CD4-positive, alpha-beta T cell treated with Interleukin-17A for 1 hour (primary cell): ENCODE results near the gene FBLIM1.

Experiments
- DNase-seq: peaks from one replicate; pipeline ENCODE4 v3.0.0-alpha.2; 2020

FBLIM1 gene, protein sequence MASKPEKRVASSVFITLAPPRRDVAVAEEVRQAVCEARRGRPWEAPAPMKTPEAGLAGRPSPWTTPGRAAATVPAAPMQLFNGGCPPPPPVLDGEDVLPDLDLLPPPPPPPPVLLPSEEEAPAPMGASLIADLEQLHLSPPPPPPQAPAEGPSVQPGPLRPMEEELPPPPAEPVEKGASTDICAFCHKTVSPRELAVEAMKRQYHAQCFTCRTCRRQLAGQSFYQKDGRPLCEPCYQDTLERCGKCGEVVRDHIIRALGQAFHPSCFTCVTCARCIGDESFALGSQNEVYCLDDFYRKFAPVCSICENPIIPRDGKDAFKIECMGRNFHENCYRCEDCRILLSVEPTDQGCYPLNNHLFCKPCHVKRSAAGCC

DNA sequence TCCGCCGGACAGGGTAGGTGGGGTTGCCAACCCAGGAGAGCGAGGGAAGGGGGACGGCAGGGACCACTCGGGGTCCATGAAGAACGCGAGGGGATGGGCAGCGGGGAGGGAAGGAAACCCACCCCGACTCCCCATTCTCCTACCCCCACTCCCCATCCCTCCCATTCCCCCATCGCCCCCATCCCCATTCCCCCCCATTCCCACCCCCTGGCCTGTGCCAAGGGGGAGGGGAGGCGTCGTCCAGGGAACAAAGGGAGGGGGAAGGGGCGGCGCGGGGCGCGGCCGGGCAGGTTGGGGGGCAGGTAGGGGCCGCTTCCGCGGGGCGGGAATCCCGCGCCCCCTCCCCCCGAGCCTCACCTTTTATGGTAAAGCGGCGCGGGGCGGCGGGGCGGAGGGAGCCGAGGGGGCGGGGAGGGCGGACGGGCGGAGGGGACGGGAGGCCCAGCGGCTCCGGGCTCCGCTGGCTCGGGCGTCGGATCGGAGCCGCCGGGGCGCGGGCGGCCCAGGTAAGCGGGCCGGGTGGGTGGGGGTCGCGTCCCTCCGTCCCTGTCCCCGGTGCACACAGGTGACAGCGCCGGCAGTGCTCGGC is at the start of gene FBLIM1:
TSS of gene FBLIM1 (plus strand) at position 453 of the 589 bp plus-strand sequence. CDS start 6,189 bp downstream, outside the sequence.
- DNase-seq: no peak

DNA sequence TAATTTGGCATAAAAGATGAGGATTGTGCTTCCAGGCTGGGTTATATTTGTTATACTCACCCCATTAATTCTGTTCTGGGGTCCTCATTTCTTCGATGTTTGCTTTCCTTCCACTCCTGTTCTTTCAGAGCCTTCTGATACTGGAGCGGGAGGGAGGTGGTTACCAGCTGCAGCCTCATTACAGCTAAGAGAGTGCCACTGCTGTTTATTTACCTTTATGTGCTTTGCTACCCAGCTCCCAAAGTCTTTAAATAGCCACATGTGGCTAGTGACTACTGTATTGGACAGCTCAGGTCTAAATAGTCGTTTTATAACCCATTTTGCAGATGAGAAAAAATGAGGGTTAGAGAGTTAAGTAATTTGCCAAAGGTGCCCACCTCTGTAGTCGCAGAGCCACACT is 49.4 kb upstream of the FBLIM1 start:
- DNase-seq: no peak

DNA sequence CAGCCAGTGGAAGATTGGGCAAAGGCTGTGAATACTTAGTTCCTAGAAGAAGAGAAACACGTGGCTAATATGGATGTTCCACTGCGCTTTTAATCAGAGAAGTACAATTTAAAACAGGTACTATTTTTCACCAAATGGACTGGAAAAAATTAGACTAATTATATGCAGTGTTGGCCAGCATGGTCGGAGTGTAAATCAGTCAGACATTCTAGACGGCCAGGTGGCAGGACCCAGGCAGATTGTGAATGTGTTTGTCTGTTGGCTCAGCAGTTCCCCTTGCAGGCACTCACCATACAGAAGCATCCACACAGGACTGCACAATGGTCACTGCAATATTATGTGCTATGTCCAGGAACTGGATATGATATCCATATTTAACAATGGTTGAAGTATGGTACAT is 46.4 kb upstream of the FBLIM1 start:
- DNase-seq: no peak

DNA sequence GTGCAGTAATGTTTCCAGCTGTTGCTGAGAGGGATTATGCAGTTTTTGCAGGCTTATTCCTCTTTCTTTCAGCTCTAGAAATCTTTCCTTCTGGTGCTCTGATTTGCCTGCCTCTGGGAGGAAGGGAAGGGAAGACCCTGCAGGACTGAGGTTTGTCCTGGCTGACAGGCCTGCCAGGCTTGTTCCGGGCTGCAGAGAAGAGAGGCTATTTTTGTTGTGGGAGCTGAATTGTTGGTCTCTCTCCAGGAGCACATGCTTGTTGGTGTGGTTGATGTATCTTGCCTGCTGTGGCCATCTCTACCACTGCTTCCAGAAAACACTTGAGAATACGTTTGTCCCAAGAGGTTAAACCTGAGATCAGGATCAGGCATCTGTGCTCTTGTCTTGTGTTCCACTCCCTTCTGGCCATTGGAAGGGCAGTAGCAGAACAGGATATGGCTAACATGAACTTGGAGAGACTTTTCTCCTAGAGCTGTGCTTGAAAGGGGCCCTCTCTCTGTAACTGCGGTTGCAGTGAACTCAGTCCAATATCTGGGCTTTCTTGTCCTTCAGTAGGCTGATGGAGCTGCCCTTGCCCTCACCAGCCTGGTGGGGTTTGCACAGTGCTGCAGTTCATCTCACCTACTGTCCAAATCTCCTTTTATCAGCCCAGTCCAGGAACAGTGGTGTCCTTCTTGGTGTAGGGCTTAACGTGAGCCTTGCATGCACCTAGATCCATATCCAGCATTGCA is 44.0 kb upstream of the FBLIM1 start:
- no peak for DNase-seq

DNA sequence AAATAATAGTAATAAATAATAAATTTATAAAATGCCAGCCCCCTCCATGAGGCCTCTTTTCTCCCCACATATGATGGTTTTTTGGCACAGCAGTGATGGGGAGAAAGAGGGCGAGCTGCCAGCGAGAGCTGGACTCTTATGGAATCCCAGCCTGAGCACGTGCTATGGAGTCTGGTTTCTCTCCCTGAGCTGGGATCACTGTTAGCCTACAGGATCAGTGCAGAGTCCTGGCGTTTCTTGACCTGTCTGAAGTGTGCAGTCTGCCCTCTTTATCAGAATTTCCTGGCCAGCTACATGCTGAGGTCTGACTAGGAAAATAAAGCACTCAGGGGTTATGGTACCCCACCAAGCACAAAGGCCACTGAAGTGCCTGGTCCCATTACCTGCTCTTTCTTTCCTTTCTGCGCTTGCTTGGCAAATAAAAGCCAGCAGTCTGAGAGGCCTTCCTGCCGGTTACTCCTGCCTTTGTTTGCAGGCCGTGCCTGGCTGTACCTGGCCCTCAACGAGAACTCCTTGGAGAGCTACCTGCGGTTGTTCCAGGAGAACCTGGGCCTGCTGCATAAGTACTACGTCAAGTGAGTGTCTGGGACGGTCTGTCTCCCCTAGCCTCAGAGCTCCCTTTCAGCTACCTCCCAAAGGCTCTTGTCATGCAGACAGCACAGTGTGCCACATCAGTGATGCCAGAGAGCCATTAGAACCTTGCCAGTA is 41.0 kb upstream of the FBLIM1 start:
- no peak for DNase-seq

DNA sequence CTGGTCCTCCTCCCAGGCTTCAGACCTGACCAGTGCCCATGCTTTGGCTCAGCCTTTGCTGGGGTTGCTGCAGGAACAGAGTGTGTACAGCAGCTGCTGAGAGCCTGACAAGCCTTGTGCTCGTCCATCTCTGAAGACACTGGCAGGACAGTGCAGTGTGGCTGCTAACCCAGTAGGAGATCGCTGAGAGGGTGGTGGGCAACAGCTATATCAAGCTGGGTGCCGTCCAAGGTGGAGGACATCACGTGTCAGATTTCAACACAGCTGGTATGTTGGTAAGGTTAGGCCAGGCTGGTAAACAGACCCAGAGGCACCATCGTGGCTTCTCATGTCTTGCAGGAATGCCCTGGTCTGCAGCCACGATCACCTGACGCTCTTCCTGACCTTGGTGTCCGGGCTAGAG is 40.4 kb upstream of the FBLIM1 start:
- DNase-seq: no peak

DNA sequence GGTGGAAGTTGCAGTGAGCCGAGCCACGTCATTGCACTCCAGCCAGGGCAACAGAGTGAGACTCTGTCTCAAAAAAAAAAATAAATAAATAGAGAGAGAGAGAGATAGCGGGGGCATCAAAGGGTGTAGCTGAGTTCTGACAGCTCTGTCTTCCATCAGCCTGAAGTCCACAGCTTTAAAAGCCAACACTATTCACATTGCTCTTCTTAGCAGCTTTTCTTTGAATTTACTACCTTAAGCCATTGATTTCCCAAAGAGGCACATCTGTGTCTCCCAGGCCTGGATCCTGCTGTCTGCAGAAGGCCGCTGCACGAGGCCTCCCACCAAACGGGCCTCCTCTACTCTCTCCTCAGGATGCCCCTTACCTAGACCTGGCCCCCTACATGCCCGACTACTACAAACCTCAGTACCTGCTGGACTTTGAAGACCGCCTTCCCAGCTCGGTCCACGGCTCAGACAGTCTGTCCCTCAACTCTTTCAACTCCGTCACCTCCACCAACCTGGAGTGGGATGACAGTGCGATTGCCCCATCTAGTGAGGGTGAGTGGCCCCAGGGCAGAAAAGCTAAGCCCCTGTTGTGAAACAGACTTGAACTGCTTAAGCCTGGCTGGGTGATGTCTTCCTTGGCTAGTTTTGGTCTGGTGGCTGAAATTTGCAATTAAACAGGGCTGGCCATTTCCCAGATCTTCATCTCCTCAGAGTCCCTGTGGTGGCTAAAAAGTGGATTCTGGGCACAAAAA is 39.0 kb upstream of the FBLIM1 start:
- no peak for DNase-seq

DNA sequence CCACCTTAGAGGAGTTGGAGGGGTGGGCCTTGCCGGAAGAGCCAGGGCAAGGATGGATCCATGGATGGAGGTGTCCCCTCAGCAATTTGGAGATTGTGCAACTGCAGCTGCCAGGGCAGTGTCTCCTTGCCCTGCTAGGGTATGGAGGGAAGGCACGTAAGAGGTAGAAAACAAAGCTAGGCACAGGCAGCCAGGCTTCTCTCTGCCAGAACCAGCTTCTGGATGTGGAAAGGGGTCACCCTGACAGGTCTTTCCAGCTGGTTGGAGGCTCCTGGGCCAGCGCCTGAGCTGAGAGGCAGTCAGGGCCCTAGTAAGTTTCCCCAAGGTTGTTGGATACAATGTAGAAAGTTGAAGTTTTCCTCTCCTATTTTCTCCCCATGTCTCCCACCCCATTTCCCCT is 37.7 kb upstream of the FBLIM1 start:
- no peak for DNase-seq

DNA sequence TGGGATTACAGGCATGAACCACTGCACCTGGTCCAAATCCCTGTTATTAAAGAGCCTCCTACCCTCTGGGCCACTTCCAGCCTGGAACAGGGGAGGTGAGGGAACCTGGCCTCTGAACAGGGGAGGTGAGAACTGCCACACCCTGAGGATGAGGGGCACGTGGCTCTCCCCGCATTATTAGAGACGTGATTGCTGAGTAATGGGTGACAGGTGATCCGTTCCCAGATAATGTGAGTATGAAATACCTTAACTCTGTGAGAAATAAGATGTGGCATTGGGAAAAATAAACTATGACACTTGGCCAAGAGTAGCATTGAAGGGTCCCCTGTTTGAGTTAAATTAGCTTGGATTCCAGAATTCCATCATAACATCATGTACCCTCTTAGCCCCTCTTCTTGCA is 36.2 kb upstream of the FBLIM1 start:
- DNase-seq: no peak

DNA sequence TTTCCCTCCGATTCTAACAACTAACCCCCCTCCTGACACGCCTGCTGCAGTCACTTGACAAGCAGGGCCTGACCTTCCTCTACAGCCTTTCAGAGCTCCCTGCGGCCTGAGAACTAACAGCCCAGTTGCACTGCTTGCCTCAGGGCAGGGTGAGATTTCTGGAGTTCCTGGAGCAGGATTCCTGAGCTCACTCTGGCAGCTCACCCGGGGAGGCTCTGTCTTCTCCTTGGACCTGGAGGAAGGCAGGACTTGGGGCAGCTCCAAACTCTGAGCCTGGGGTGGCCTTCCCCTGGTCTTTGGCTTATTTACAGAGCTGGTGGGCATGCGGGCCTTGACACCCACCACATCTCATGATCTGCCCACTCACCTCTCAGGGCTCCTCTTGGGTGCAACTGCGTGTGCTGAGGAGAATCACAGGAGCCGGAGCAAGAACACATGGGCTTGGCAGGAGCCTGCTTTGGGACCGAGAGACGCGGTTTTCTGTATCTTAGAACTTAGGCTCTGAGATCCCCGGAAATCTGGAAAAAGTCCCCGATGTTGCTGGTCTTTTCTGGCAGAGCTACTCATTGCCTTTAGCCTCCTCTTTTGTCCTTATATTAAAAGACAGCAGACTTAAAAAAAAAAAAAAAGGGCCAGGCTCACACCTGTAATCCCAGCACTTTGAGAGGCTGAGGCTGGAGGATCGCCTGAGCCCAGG is 35.6 kb upstream of the FBLIM1 start:
- DNase-seq: no peak

DNA sequence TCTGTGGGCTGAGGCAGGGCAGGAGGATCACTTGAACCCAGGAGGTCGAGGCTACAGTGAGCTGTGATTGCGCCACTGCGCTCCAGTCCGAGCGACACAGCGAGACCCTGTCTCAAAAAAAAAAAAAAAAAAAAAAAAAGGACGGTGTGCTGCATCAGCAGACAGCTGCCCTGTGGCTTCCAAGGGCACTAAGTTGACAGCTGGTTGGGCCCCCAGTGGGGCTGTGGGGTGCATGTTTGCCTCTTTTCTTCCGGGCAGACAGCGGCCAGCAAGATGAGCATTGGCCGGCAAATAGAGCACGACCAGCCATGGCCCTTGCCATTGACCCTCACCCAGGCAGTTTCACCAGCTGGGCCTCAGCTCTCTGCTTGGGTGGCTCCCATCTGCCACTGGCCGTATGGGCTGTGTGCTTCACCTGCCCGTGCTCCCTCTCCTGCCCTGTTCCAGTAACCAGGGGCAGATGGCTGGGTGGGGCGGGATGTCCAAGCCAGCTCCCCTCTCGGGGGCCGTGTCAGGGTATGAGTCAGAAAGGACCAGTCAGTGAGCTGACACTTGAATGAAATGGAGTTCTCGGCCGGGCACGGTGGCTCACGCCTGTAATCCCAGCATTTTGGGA is 34.9 kb upstream of the FBLIM1 start:
- no peak for DNase-seq

DNA sequence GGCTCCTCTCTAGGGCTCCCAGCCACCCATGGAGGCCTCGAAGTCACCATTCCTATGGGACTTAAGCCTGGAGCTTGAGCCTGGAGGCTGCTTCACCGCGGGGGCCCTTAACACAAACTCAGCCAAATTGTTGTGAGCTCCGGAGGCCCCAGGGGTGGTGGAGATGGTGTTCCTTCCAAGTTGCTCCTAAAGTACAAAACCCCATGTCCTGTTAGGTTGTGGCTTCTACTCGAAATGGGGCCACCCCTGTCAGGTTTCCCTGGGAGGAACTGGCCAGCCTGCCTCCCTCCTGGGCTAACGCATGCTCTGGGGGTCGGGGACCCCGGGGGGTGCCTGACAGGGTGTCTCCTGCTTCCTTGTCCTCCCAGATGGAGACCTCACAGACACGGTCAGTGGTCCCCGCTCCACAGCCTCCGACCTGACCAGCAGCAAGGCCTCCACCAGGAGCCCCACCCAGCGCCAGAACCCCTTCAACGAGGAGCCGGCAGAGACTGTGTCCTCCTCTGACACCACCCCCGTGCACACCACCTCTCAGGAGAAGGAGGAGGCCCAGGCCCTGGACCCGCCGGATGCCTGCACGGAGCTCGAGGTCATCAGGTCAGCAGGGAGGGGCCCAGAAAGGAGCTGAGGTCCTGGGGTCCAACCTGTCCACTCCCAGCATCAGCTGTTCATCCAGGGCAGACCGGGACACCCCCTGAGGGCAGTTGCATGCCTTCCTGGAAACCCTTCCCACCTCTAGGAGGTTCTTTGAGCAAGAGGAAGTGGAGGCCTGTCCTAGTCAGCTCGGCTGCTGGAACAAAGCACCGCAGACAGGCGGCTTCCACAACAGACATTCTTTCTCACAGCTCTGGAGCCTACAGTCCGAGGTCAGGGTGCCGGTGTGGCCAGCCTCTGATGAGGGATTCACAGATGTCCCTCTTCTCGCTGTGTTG is 33.4 kb upstream of the FBLIM1 start:
- DNase-seq: no peak

DNA sequence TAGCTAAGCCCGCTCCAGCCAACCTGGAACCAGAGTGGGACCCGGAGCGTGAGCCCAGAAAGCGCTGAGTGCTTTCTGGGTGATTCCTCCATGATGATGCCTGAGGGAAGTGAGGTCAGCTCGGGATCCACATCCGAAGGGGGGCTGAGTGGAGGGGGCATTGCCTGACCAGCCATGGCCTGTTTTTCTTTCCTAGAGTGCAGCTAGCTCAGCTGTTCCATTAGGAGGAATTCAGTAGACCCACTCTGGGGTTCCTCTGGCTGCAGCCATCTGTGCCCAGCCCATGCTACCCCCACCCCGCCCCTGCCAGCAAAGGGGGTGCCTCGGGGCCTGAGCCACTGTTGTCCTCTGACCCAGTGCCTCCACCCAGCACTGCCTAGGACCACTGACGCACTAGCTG is 32.1 kb upstream of the FBLIM1 start:
- DNase-seq: no peak

DNA sequence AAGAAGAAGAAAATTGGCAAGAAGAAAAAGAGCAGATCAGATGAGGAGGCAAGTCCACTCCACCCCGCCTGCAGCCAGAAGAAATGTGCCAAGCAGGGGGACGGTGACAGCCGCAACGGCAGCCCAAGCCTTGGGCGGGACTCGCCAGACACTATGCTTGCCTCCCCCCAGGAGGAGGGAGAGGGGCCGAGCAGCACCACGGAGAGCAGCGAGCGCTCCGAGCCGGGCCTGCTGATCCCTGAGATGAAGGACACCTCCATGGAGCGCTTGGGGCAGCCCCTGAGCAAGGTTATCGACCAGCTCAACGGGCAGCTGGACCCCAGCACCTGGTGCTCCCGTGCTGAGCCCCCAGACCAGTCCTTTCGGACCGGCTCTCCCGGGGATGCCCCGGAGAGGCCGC is 31.6 kb upstream of the FBLIM1 start:
- no peak for DNase-seq

DNA sequence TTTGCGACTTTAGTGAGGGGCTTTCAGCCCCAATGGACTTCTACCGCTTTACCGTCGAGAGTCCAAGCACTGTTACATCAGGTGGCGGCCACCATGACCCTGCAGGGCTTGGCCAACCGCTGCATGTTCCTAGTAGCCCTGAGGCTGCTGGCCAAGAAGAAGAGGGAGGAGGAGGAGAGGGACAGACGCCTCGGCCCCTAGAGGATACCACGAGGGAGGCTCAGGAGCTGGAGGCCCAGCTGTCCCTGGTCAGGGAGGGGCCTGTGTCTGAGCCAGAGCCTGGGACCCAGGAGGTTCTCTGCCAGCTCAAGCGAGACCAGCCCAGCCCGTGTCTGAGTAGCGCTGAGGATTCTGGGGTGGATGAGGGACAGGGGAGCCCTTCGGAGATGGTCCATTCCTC is 31.2 kb upstream of the FBLIM1 start:
- no peak for DNase-seq

DNA sequence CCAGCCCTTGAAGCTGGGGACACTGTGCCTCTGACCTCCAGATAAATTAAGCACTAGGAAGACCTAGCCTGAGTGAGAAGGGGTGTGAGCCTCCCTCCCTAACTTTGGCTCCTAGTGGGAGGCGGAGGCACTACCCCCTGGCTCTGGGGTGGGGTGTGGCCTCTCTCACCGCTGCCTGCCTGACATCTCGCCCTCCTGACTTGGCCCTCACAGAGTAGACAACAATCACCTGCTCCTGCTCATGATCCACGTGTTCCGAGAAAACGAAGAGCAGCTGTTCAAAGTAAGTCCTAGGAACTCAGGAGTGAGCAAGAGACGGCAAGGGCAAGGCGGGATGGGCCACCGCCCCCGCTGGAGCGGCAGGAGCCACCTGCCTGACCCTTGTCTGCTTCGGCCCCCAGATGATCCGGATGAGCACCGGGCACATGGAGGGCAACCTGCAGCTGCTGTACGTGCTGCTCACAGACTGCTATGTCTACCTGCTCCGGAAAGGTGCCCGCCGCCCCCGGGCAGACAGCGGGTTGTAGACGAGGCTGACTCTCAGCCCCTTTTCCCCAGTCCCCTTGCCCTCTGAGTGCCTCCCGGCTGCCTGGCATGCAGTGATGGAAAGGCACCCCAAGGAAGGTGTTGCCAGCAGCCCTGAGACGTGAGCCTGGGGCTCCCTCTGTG is 30.6 kb upstream of the FBLIM1 start:
- DNase-seq: no peak

DNA sequence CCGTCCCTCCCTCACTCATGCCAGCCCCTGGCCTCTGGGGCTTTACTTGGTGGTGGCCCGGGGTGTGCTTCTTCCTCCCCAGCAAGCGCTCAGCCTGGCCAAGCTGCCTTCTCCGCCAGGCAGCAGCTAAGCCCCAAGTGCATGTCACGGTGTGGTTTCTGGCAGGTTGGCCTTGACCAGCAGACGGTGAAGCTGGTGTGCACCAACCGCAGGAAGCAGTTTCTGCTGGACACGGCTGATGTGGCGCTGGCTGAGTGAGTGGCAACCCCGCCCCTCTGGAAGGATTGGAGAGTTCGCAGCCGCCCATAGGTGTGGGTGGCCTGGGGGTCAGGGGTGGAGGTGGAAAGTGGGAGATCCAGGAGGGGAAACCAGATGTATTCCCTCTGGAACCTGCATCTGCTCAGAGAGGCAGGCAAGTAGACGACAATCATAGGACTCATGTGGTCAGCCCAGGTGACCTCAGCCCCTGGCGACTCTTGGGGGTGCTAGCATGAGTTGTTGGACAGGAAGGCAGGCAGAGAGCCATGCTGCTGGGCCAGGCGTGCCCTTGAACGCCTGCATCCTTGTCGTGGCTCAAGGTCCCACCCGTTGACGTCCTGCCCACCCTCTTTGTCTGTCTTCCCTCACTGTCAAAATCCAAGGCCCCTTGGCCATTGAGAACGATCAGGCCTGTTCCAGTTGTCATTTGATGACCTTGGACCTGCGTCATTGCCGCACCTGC is 29.5 kb upstream of the FBLIM1 start:
- no peak for DNase-seq

DNA sequence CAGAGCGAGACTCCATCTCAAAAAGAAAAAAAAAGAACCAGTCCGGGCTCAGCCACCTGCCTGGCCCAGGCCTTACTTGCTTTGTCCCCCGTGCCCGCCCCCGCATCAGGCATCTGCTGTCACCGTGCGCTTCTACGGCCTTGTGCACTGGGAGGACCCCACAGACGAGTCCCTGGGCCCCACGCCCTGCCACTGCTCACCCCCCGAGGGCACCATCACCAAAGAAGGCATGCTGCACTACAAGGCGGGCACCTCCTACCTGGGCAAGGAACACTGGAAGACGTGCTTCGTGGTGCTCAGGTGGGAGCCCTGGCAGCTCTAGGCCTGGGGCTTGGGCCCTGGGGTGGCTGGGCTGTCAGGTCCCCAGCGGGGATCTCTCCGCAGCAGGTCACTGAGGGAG is 28.2 kb upstream of the FBLIM1 start:
- no peak for DNase-seq

DNA sequence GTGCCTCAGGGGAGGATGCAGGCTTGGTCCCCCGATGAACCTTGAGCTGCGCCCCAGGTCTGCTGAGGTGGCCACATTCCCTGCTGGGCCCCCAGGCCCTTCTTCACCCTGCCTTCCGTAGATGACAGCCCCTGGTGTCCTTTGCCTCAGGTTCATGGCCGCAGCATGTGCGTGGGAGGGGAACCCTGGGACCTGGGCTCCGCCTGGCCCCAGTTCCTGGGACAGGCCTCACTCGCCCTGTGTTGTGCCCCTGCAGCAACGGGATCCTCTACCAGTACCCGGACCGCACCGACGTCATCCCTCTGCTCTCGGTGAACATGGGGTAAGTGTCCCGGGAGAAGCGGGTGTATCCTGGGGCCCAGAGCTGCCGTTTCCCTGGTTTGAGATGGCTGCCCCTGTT is 27.7 kb upstream of the FBLIM1 start:
- no peak for DNase-seq
